AG04449 (cell line): ENCODE measurements around the gene RPL37A.

ENCODE experiments used
- CTCF ChIA-PET: fragments of 350-600 bp; formaldehyde crosslinking; extraction: SDS; loops from one replicate; lab custom pipeline; 2021; ENCODE audit warnings: antibody characterized with exemption; lab: Yijun Ruan, JAX
- POLR2A ChIA-PET: fragments of 400-600, 350-600 bp; formaldehyde crosslinking; extraction: SDS; loops from one replicate; lab custom pipeline; 2020; ENCODE audit warnings: antibody characterized with exemption, inconsistent platforms; lab: Yijun Ruan, JAX
- DNase-seq: peaks from one replicate; pipeline ENCODE4 v3.0.0-alpha.2; 2010; ENCODE audit warnings: low read depth, low spot score
- H3K4me3 ChIP-seq: 2 replicates; pipeline ENCODE4 v1.5.1; 2011; ENCODE audit warnings: low read depth, mild to moderate bottlenecking, control low read depth, low read length
- CTCF ChIP-seq: IDR thresholded peaks from one replicate; pipeline ENCODE4 v1.5.1; 2011; ENCODE audit warnings: mild to moderate bottlenecking, moderate library complexity, low read length, control low read depth, inconsistent platforms; ENCODE audit not compliant: insufficient read depth; ENCODE audit errors: missing control alignments

RPL37A gene

GRCh38 chr2:216540920-216541319 is 42.3 kb downstream of the RPL37A start:
- no peak overlapping the region for H3K4me3 ChIP-seq
- ChIA-PET POLR2A (interaction anchor here (0.6 kb wide), 1 partner anchor 16 kb away, joined by 3 read pairs; no protein-coding TSS in a partner anchor), CTCF (interaction anchor here (0.8 to 1.5 kb wide), 4 partner anchors 10 to 126 kb away, joined by 4 to 6 read pairs (median 5); no protein-coding TSS in a partner anchor)
- DNase-seq: no peak
- no peak for TF ChIP-seq CTCF

GRCh38 chr2:216541505-216541904 is 42.9 kb downstream of the RPL37A start:
- ChIA-PET CTCF (interaction anchor here (1.3 kb wide), 2 partner anchors 22 to 24 kb away, joined by 5 to 6 read pairs; no protein-coding TSS in a partner anchor), POLR2A (no interaction called here)
- DNase-seq: no peak
- TF ChIP-seq CTCF: no peak
- H3K4me3 ChIP-seq: no peak overlapping the region

GRCh38 chr2:216545359-216545758 is 46.7 kb downstream of the RPL37A start:
- TF ChIP-seq CTCF: no peak
- ChIA-PET CTCF (interaction anchor here (1.1 to 1.8 kb wide), 3 partner anchors 9 to 28 kb away, joined by 3 to 5 read pairs (median 5); no protein-coding TSS in a partner anchor), POLR2A (no interaction called here)
- no peak for DNase-seq
- H3K4me3 ChIP-seq: no peak overlapping the region

- DNase-seq: no peak
- no peak for TF ChIP-seq CTCF
- H3K4me3 ChIP-seq: no peak overlapping the region
- ChIA-PET POLR2A (no interaction called here), CTCF (interaction anchor here (0.8 to 2.2 kb wide), 5 partner anchors 10 to 28 kb away, joined by 4 to 11 read pairs (median 5); no protein-coding TSS in a partner anchor)
These were observed 47.6 kb downstream of the RPL37A start for GRCh38 chr2:216546241-216546640.

GRCh38 chr2:216546641-216547403 is 48.2 kb downstream of the RPL37A start:
- ChIA-PET POLR2A (interaction anchor here (0.6 to 0.7 kb wide), 2 partner anchors 11 kb away, joined by 3 read pairs; no protein-coding TSS in a partner anchor), CTCF (interaction anchor here (0.8 to 2.2 kb wide), 5 partner anchors 11 to 30 kb away, joined by 3 to 11 read pairs (median 4); no protein-coding TSS in a partner anchor)
- TF ChIP-seq CTCF: no peak
- no peak overlapping the region for H3K4me3 ChIP-seq
- DNase-seq: no peak

- CTCF ChIA-PET: no interaction called here
These were observed 50.3 kb downstream of the RPL37A start for GRCh38 chr2:216548901-216549331.

More at GRCh38 chr2:216548901-216549331, 50.3 kb downstream of the RPL37A start:
- no peak overlapping the region for H3K4me3 ChIP-seq
- no peak for DNase-seq
- no peak for TF ChIP-seq CTCF
- POLR2A ChIA-PET: no interaction called here
